ENCODE data around the gene S100A7A. TPM values are rescaled to one million over a fixed set of nuclear protein-coding genes. Genes with fewer than 3 reads are reported as not detected.
A peak's percentile ranks its signal among the peaks of the same experiment; 100 is the strongest.

Gene S100A7A

DNA sequence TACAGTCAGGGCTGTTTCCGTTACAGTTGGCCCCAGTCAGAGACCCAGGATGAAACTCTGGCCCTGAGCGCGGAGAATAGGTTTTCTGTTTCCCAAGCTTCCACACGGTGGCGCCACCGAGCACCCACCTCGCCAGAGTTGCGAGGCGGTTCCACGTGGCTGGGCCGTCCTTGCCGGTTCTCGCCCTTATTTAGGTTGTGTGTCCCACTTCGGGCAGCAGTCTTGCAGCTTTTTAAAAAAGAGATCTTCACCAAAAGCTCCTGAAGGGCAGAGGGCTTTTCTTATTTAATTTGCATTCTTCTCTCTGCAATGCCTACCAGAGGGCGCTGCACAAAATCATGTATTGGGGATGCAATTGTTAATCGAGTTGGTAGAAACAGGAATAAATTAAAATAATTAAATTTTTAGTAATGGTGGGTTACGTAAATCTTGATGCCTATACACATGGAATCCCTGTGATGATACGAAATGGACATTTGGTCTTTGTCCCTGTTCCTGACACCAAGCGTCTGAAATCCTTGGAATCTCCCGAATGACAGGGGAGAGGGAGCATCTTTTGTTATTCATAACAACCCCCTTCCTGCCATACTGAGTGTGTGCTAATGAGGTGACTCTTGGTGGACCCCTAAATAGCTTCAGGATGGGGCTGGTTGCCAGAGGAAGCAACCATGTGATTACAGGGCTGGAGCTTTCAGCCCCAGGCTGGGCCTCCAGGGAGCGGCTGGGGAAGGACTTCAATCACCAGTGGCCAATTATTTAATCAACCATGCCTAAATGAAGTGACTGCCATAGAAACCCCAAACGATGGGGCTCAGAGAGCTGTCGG, 49.7 kb downstream of the S100A7A start:
- H4K91ac ChIP-seq (ENCODE audit: low read depth, low read length, poor library complexity) = no peak overlapping the region
- DNase-seq (ENCODE audit: low spot score) = peak; percentile 23
- H2BK15ac ChIP-seq (ENCODE audit: low read length) = no peak overlapping the region

DNA sequence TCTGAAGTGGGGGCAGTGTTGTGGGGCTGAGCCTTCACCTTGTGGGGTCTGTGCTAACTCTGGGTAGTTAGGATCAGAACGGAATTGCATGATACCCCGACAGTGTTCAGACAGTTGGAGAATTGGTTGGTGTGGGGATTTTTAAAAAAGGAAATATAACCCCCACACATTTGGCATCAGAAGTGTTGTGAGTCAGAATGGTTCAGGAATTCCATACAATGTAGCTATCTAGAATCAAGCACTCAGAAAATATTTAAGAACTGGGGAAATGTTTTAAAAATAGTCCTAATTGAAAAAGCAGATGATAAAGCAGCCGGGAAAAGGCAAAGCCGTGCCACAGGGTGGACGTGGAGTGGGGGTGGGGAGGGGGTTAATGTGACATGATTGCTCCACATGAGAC, 50.6 kb downstream of the S100A7A start:
- H3K14ac ChIP-seq (ENCODE audit: low read length) = no peak overlapping the region
- no peak overlapping the region for H2BK120ac ChIP-seq (ENCODE audit: low read depth, low read length)
- no peak overlapping the region for H3K9ac ChIP-seq (ENCODE audit: low read depth, low read length, poor library complexity)
- H2BK15ac ChIP-seq (ENCODE audit: low read length) = no peak overlapping the region
- no peak overlapping the region for H3K4me2 ChIP-seq (ENCODE audit: insufficient read depth, low read length, poor library complexity, severe bottlenecking)
- no peak overlapping the region for H3K4me3 ChIP-seq (ENCODE audit: low read length in 2 of 2)
- no CpG with 5 or more reads among the region's 5 CpGs for WGBS, 2 donors (ENCODE audit: extremely low coverage in 2 of 2, insufficient read length in 2 of 2, insufficient replicate concordance in 1 of 2)
- H3K27me3 ChIP-seq (ENCODE audit: control insufficient read depth in 3 of 3, insufficient read depth in 3 of 3, low read depth in 1 of 3, low read length in 3 of 3) = peaks cover 0 to 4% (median 0%) of the 10 kb centered on the region in 3 experiments
- H2BK12ac ChIP-seq (ENCODE audit: low read length) = no peak overlapping the region
- no peak overlapping the region for H3K18ac ChIP-seq (ENCODE audit: low read length)
- H3K4ac ChIP-seq (ENCODE audit: low read length) = no peak overlapping the region
- H3K79me1 ChIP-seq (ENCODE audit: low read depth, low read length) = no peaks in the 10 kb centered on the region
- H2AK5ac ChIP-seq (ENCODE audit: low read depth, low read length) = no peak overlapping the region
- H4K91ac ChIP-seq (ENCODE audit: low read depth, low read length, poor library complexity) = no peak overlapping the region
- no peak overlapping the region for H3K27ac ChIP-seq (replicated peaks; ENCODE audit: low read length)
- peaks cover 0 to 2% of the 10 kb centered on the region in 2 donors for H3K9me3 ChIP-seq (replicated peaks in 1 of 2; ENCODE audit: control insufficient read depth in 2 of 2, insufficient read depth in 1 of 2, low read depth in 1 of 2, low read length in 2 of 2)
- H3K23ac ChIP-seq (ENCODE audit: low read depth, low read length, poor library complexity) = no peak overlapping the region
- H2AFZ ChIP-seq (ENCODE audit: low read length) = no peak overlapping the region
- no peak overlapping the region for H4K8ac ChIP-seq (ENCODE audit: low read depth, low read length)
- no peaks in the 10 kb centered on the region for H3K36me3 ChIP-seq (replicated peaks in 1 of 2; ENCODE audit: control insufficient read depth in 2 of 2, insufficient read depth in 2 of 2, low read length in 2 of 2)
- H2BK5ac ChIP-seq (ENCODE audit: low read length) = no peak overlapping the region
- DNase-seq (ENCODE audit: low spot score) = no peak
- peaks cover 0 to 2% of the 10 kb centered on the region in 2 donors for H3K4me1 ChIP-seq (ENCODE audit: control insufficient read depth in 2 of 2, insufficient read depth in 1 of 2, low read depth in 1 of 2, low read length in 2 of 2)

More for the DNA sequence above, 49.7 kb downstream of the S100A7A start:
- no CpG with 5 or more reads among the region's 23 CpGs for WGBS, 2 donors (ENCODE audit: extremely low coverage in 2 of 2, insufficient read length in 2 of 2, insufficient replicate concordance in 1 of 2)
- Histone ChIP-seq H3K4me1 (ENCODE audit: control insufficient read depth in 2 of 2, insufficient read depth in 1 of 2, low read depth in 1 of 2, low read length in 2 of 2) (peaks cover 0 to 2% of the 10 kb centered on the region in 2 donors), H3K79me1 (ENCODE audit: low read depth, low read length) (no peaks in the 10 kb centered on the region), H2AFZ (ENCODE audit: low read length) (no peak overlapping the region), H3K23ac (ENCODE audit: low read depth, low read length, poor library complexity) (no peak overlapping the region), H2AK5ac (ENCODE audit: low read depth, low read length) (no peak overlapping the region), H3K14ac (ENCODE audit: low read length) (no peak overlapping the region), H2BK5ac (ENCODE audit: low read length) (no peak overlapping the region), H3K9me3 (replicated peaks in 1 of 2; ENCODE audit: control insufficient read depth in 2 of 2, insufficient read depth in 1 of 2, low read depth in 1 of 2, low read length in 2 of 2) (no peaks in the 10 kb centered on the region), H3K4ac (ENCODE audit: low read length) (no peak overlapping the region), H3K4me2 (ENCODE audit: insufficient read depth, low read length, poor library complexity, severe bottlenecking) (no peak overlapping the region), H3K27me3 (ENCODE audit: control insufficient read depth in 3 of 3, insufficient read depth in 3 of 3, low read depth in 1 of 3, low read length in 3 of 3) (peaks cover 0 to 4% (median 0%) of the 10 kb centered on the region in 3 experiments), H3K27ac (replicated peaks; ENCODE audit: low read length) (no peak overlapping the region), H2BK120ac (ENCODE audit: low read depth, low read length) (no peak overlapping the region), H3K4me3 (ENCODE audit: low read length in 2 of 2) (no peak overlapping the region), H3K36me3 (replicated peaks in 1 of 2; ENCODE audit: control insufficient read depth in 2 of 2, insufficient read depth in 2 of 2, low read length in 2 of 2) (no peaks in the 10 kb centered on the region), H2BK12ac (ENCODE audit: low read length) (no peak overlapping the region), H3K9ac (ENCODE audit: low read depth, low read length, poor library complexity) (no peak overlapping the region), H3K18ac (ENCODE audit: low read length) (no peak overlapping the region), H4K8ac (ENCODE audit: low read depth, low read length) (no peak overlapping the region)

DNA sequence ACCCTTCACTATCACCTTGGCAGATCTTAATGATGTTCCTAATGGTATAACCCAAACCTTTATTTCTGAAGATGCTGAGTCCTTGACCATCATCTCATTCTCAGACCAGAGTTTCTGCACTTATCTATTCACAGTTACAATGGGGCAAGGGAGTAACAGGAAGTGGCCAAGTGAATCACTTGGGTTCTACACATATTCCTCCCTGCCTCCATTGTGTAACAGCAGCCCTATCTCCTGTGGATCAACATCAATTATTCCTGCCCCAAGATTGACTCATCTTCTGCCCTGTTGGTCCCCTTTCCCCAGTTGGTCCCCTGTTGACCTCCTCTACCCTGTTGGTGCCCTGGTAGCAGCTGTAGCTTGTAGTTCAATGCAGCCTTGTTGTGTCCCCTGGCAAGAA, 54.4 kb downstream of the S100A7A start:
- no peak for DNase-seq (ENCODE audit: low spot score)
- Histone ChIP-seq H3K27ac (replicated peaks; ENCODE audit: low read length) (no peak overlapping the region), H2BK15ac (ENCODE audit: low read length) (no peak overlapping the region), H2AFZ (ENCODE audit: low read length) (no peak overlapping the region), H3K4me2 (ENCODE audit: insufficient read depth, low read length, poor library complexity, severe bottlenecking) (no peak overlapping the region), H3K4ac (ENCODE audit: low read length) (no peak overlapping the region), H2BK12ac (ENCODE audit: low read length) (no peak overlapping the region), H3K27me3 (ENCODE audit: control insufficient read depth in 3 of 3, insufficient read depth in 3 of 3, low read depth in 1 of 3, low read length in 3 of 3) (peaks cover 0 to 4% (median 0%) of the 10 kb centered on the region in 3 experiments), H3K4me3 (ENCODE audit: low read length in 2 of 2) (peak overlapping the region in 1 of 2 donors; percentile 31), H4K91ac (ENCODE audit: low read depth, low read length, poor library complexity) (no peak overlapping the region), H2AK5ac (ENCODE audit: low read depth, low read length) (no peak overlapping the region), H3K9me3 (replicated peaks in 1 of 2; ENCODE audit: control insufficient read depth in 2 of 2, insufficient read depth in 1 of 2, low read depth in 1 of 2, low read length in 2 of 2) (peaks cover 3 to 4% of the 10 kb centered on the region in 2 donors), H3K79me1 (ENCODE audit: low read depth, low read length) (no peaks in the 10 kb centered on the region), H3K14ac (ENCODE audit: low read length) (no peak overlapping the region), H2BK120ac (ENCODE audit: low read depth, low read length) (no peak overlapping the region), H2BK5ac (ENCODE audit: low read length) (no peak overlapping the region), H4K8ac (ENCODE audit: low read depth, low read length) (no peak overlapping the region), H3K18ac (ENCODE audit: low read length) (no peak overlapping the region), H3K9ac (ENCODE audit: low read depth, low read length, poor library complexity) (no peak overlapping the region), H3K4me1 (ENCODE audit: control insufficient read depth in 2 of 2, insufficient read depth in 1 of 2, low read depth in 1 of 2, low read length in 2 of 2) (peaks cover 0 to 2% of the 10 kb centered on the region in 2 donors), H3K36me3 (replicated peaks in 1 of 2; ENCODE audit: control insufficient read depth in 2 of 2, insufficient read depth in 2 of 2, low read length in 2 of 2) (no peaks in the 10 kb centered on the region), H3K23ac (ENCODE audit: low read depth, low read length, poor library complexity) (no peak overlapping the region)

Small RNA genes within 50 kb of the gene (small RNA-seq; reads per million reads assigned to genes)
- not detected for gene S100A15A (ENCODE audit: insufficient read depth)
